Erythroblast (primary cell): ENCODE data around the gene TGFBR1.

Source experiments
- GATA1 ChIP-seq: IDR thresholded peaks from 2 replicates; pipeline ENCODE4 v1.6.1; 2011; ENCODE audit warnings: low read depth, mild to moderate bottlenecking, control low read depth, low read length, moderate library complexity
- POLR2A ChIP-seq: IDR thresholded peaks from 2 replicates; pipeline ENCODE4 v1.6.1; 2011; ENCODE audit warnings: mild to moderate bottlenecking, low read length

DNA sequence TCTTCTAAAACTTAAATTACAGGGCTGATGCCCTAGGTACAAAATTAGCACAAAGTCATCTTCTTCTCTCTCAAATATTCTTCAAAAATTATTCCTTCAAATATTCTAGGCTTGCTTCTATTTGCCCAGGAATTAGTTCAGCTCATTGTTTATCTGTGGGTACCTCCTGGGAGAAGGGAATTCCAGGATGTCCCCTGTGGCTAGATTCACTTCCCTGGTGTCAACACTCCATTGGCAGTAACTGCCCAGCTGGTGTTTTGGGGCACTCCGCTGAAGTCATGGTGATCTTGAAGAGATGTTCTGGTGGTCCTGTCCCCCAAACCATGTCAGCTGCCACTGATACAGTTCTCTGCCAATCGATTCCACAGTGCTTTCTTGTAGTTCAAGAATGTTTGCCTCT lies 26.2 kb upstream of the TGFBR1 start:
- TF ChIP-seq POLR2A, result no peak
- no peak for TF ChIP-seq GATA1
